MG63 (cell line): Measurements from ENCODE around the gene HSF5. TPM values are rescaled to one million over a fixed set of nuclear protein-coding genes. Genes with fewer than 3 reads are reported as not detected.

Source experiments
- DNase-seq: peaks from one replicate; pipeline ENCODE4 v3.0.0-alpha.2; 2020
- H3K27me3 ChIP-seq: fragments of 250-450 bp; sonication (Bioruptor Pico); 2 replicates; pipeline ENCODE4 v1.5.1; 2020; ENCODE audit warnings: mild to moderate bottlenecking, moderate library complexity
- H3K36me3 ChIP-seq: fragments of 250-450 bp; sonication (Bioruptor Pico); 2 replicates; pipeline ENCODE4 v1.5.1; 2020; ENCODE audit warnings: mild to moderate bottlenecking, moderate library complexity
- H3K4me3 ChIP-seq: fragments of 250-450 bp; sonication (Bioruptor Pico); 2 replicates; pipeline ENCODE4 v1.5.1; 2020; ENCODE audit warnings: mild to moderate bottlenecking, moderate library complexity
- H3K9me3 ChIP-seq: fragments of 250-450 bp; sonication (Bioruptor Pico); 2 replicates; pipeline ENCODE4 v1.5.1; 2020; ENCODE audit warnings: mild to moderate bottlenecking, moderate library complexity
- total RNA-seq: library from RNA; depleted of rRNA; stranded (reverse); fragments of >200 nt; shearing (Covaris generic); gene quantifications from 2 replicates; pipeline ENCODE4 v1.2.3, GENCODE V29; 2014; ENCODE audit warnings: low replicate concordance

Gene HSF5
- total RNA-seq, 1 experiment from 2014 or later = not detected

DNA sequence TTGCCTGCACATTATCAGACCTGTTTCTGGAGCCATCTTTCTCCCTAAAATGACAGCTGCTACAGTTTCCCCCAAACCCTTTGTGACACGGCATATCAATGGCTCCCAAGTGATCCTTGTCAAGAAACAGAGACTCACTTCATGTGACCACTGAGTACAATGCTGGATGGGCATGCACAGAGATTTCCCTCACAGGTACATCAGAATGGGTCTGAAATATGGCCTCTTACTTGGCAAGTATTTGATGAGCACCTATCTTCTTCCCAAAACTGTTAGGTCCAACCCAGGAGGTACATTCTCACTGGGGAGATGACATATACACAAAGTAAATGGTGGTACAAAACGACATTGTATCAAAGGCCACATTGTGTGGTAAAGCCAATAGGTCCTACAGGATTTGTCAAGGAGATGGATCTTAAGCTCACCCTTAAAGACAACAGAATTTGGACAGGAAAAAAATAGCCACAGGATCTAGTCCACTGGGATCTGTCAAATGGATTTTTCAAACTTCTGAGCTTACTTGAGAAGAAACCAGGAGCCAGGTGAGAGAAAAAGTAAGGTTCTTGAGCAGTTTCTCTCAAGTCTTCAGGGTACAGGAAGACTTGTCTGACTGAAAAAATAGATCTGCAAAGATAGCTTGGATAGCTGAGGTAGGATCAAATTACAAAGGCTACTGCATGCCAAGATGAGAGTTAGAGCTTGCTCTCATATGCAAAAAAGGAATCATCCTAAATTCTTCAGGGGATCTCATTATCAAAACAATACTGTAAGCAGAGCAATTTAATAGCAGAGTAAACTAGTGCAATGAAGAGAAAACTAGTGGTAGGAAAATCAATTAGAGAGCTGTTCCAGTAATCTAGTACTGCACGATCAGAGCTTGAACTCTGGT lies 99.7 kb downstream of the HSF5 start:
- no peak overlapping the region for H3K4me3 ChIP-seq
- H3K36me3 ChIP-seq = no peaks in the 10 kb centered on the region
- no peak for DNase-seq
- H3K27me3 ChIP-seq = peaks cover 24% of the 10 kb centered on the region
- H3K9me3 ChIP-seq = no peaks in the 10 kb centered on the region

DNA sequence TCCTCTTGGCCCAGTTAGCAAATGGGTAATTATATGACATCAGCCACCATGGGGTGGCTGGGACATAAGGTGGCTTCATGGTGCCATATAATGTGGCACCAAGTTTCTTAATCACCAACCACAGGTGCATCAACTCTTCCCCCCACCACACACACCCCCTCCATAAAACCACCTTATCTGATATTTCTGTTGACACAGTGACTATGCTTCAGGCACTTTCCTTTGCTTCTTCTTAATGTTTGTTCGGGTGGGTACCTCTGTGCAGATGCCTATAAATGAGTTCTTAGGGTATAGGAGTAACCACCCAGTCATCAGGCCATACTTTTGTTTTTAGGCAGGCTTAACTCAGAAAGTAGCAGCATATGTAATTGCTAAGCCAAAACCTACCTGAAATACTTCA lies 100.4 kb downstream of the HSF5 start:
- no peak for DNase-seq
- Histone ChIP-seq H3K27me3 (peaks cover 24% of the 10 kb centered on the region), H3K4me3 (no peak overlapping the region), H3K36me3 (no peaks in the 10 kb centered on the region), H3K9me3 (no peaks in the 10 kb centered on the region)

DNA sequence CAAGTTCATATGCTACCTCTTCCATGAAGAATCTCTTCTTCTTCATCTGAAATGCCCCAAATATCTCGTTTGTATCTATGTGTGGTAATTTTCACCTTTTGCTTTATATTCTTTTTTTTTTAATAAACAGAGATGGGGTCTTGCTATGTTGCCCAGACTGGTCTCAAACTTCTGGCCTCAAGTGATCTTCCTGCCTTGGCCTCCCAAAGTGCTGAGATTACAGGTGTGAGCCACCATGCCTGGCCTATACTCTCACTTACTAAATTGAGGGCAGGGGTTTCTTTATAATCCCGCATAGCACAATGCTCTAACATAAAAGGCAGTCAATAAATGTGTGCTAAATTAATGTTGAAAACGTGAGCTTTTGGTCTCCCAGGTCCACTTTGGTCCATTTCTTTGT lies 101.5 kb downstream of the HSF5 start:
- Histone ChIP-seq H3K4me3 (no peak overlapping the region), H3K36me3 (no peaks in the 10 kb centered on the region), H3K9me3 (no peaks in the 10 kb centered on the region), H3K27me3 (peaks cover 15% of the 10 kb centered on the region)
- DNase-seq = no peak

DNA sequence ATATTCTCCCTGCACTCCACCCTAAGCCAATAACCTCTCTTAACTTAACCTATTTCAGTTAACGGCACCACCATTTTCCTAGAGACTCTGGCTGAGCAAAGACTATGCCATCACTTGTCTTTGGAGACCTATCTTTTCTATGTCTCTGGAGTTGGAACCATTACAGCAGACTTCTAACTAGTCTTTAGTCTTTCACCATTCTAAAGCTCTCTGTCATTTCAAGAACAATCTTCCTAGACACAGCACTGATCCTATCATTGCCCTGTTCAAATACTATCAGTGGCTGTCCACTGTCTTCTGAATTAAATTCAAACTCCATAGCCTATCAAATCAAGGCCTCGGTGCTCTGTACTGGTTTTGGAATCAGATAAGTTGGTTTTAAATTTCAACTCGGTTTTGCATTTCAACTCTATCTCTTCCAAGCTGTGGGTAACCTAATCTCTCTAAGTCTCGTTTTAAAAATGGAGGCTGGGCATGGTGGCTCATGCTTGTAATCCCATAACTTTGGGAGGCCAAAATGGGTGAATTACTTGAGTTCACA lies 102.8 kb downstream of the HSF5 start:
- H3K36me3 ChIP-seq = no peaks in the 10 kb centered on the region
- peaks cover 7% of the 10 kb centered on the region for H3K27me3 ChIP-seq
- H3K4me3 ChIP-seq = no peak overlapping the region
- DNase-seq = no peak
- no peaks in the 10 kb centered on the region for H3K9me3 ChIP-seq

DNA sequence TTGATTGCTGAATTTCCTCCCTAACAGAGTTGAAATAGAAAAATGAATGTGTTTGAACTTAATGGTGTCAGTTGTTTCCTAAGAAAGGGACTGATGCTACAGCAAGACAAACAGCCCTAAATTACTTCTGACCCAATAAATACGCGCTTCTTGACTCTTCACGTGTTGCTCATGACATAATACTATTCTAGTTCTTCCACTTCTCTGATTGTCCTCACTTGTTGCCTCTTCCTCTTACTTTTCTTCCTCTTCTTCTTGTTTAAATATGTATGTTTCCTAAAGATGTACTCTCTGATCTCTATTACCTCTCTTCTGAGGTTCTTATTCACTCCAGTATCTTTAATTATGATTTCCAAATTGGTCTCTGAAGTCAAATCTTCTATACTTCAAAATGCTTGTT lies 103.3 kb downstream of the HSF5 start:
- no peak overlapping the region for H3K4me3 ChIP-seq
- H3K36me3 ChIP-seq = no peaks in the 10 kb centered on the region
- DNase-seq = no peak
- peaks cover 7% of the 10 kb centered on the region for H3K27me3 ChIP-seq
- no peaks in the 10 kb centered on the region for H3K9me3 ChIP-seq

DNA sequence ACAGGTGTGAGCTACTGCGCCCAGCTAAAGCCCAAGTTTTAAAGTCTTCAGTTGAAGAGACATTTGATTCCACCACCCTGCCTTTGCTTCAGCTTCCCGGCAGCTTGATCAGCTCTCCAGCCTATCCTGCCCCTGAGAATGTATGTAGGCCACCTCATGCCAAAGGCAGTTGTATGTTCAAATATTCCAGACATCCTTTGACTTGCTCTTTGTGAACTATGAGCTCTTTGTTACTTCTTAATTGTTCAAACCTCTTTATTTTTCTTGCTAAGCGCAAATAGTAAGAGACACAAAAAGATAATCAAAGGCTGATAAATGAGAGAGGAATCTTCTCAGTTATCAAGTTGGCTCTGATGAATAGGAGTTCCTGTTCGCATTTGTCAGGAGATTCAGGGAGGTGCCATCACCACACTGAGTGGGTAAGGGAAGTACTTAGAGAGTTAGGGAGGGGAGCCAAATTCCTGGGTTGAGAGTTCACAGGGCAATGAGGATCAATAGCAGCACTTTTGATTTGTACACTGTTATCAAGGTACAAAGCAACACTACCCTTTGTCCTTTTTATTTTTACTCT lies 104.2 kb downstream of the HSF5 start:
- H3K27me3 ChIP-seq = peaks cover 7% of the 10 kb centered on the region
- no peaks in the 10 kb centered on the region for H3K9me3 ChIP-seq
- DNase-seq = no peak

DNA sequence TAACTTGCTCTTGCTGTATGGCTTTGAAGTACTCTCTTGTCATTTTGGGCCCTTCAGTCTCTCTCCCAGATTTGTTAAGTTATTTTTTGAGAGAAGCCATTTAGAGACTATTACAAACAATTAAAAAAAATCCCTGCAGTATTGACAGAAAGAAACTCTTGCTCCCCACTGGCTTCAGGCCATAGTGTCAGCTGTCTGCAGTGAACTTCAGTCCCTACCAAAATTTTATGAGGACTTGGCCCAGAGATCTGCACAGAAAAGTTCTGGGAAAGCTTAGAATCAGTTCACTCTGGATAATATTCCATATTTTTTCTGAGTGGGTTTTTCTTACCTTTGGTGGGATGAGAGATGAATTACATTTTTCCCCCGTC lies 105.4 kb downstream of the HSF5 start:
- H3K27me3 ChIP-seq = peaks cover 7% of the 10 kb centered on the region
- no peak overlapping the region for H3K4me3 ChIP-seq
- H3K36me3 ChIP-seq = no peaks in the 10 kb centered on the region
- no peak for DNase-seq
- H3K9me3 ChIP-seq = no peaks in the 10 kb centered on the region

More for the DNA sequence above, 104.2 kb downstream of the HSF5 start:
- no peak overlapping the region for H3K4me3 ChIP-seq
- H3K36me3 ChIP-seq = no peaks in the 10 kb centered on the region

DNA sequence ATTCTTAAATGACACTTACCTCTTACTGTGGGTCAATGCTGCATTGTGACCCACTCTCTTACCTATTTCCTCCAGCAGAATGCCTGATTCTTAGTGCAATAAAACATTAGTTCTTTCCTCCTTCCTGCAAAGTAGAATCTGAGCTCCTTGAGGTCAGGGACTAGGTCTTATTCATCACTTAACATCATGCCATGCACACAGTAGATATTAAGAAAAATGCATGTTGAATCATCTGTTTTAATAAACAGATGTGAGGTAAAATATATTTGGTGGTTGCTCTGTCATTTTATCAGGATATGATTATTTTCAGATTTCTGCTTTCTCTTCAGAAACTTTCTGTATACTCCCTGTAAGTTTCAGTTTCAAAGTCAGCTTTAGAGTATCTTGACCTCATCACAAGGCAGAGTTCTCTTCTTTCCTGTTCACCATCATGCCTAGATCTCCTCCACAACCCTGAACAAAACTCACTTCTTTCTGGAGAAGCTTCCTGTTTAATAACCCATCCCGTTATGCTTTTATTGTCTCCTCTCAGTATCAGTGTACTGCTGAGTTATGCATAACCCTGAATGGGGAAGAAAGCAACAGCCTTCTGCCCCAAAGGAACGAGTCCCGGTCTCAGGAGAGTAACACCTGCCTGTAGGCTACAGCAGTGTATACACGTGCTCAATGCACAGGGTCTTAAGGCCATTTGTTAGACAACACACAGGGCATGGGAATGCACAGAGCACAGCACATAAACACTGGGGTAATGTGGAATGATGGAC lies 105.9 kb downstream of the HSF5 start:
- Histone ChIP-seq H3K9me3 (no peaks in the 10 kb centered on the region), H3K36me3 (no peaks in the 10 kb centered on the region), H3K27me3 (peaks cover 7% of the 10 kb centered on the region), H3K4me3 (no peak overlapping the region)
- DNase-seq = no peak

DNA sequence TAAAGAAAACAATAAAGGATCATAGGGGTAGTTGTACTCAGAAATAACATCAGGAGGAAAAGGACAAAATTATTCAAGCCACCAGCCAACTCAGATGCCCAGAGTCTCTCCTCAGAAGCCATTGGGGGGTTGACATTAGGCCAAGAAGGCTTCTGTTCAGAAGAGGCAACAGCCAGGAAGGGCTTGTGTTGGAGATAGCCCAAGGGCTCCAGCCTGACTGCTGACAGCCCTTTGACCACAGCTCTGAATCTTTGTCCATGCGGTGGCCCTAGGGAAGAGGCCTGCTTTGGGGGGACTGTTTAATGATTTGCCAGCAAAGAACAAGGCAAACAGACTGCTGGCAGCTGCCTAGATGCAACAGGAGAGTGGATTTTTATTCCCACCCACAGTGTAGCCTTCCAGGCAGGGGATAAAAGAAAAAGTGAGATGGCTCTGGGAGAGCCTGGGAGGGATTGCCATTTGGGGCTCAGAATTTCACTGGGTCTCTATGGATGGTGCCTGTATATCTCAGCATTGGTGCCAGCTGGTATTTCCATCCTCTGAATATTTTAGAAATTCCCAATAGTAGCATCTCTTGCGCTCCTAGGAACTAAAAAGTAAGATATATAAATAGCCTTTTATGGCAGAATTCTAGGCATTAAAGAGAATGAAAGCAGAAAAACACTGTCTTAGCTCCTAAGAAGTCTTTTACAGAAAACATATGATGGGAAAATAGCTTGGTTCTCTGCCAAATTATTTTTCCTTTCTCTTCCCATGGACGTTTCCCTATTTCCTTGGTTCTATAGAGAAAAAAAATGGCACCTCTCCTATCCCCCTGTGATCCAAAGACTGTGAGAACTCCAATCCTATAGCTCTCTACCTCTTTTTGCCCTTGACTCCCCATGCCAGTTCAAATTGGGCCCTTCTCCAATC lies 106.8 kb downstream of the HSF5 start:
- Histone ChIP-seq H3K4me3 (no peak overlapping the region), H3K9me3 (no peaks in the 10 kb centered on the region), H3K27me3 (peaks cover 7% of the 10 kb centered on the region), H3K36me3 (no peaks in the 10 kb centered on the region)
- no peak for DNase-seq

DNA sequence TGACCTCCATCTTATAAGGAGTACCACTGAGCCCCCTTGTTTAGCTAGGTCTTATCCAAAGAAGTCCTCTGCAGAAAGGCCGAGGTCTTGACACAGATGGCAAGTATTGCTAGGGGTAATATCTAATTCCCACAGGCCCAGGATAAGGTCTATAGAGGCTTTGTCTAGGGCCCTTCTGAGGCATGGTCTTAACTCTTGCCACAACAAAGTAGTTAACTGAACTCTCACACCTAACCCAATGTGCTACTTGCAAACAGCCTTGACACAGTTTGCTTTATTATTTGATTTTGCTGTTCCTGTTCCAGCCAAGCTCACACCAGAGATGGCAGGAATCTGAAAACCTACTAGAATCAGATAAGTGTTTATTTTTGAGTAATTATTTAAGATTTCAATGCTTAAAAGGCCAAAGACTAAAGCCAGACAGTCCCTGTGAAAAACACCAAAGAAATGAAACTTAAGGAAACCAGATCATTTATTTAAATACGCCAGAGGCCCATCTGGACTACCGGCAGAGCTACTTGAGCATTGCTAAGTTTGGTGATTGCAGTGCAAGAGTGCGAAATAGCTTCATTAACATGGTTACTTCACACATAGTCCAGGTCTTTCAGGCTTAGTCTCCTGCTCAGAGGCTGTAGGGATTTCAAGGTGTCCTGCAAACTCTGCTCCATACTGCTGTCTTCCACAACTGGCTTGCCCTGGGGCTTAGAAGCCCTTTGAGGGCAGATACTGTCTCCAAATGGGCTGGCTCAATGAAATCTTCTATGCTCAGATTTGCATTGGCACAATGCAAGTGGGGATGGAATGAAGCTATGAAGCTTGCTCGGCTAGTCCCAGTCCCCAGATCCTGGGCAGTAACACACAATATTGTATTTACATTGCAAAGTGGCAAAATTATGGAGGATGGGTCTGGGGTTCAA lies 107.7 kb downstream of the HSF5 start:
- H3K36me3 ChIP-seq = no peaks in the 10 kb centered on the region
- H3K9me3 ChIP-seq = no peaks in the 10 kb centered on the region
- no peak overlapping the region for H3K4me3 ChIP-seq
- peaks cover 6% of the 10 kb centered on the region for H3K27me3 ChIP-seq
- no peak for DNase-seq

DNA sequence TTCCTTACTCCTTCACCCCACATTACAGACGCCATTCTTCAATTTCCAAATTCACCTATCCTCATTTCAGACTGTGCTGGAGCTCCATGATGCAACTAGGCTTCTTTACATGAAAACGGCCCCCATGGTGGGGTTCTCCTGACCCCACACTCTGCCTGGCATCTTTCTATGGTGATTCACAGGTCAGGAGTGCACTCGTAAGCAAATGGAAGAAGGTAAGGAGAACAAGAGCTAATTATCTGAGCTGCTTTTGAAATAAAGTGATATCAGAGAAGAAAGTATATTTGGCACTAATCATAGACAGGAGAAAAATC lies 108.7 kb downstream of the HSF5 start:
- no peak for DNase-seq
- H3K9me3 ChIP-seq = no peaks in the 10 kb centered on the region
- H3K4me3 ChIP-seq = no peak overlapping the region
- H3K27me3 ChIP-seq = no peaks in the 10 kb centered on the region
- no peaks in the 10 kb centered on the region for H3K36me3 ChIP-seq

DNA sequence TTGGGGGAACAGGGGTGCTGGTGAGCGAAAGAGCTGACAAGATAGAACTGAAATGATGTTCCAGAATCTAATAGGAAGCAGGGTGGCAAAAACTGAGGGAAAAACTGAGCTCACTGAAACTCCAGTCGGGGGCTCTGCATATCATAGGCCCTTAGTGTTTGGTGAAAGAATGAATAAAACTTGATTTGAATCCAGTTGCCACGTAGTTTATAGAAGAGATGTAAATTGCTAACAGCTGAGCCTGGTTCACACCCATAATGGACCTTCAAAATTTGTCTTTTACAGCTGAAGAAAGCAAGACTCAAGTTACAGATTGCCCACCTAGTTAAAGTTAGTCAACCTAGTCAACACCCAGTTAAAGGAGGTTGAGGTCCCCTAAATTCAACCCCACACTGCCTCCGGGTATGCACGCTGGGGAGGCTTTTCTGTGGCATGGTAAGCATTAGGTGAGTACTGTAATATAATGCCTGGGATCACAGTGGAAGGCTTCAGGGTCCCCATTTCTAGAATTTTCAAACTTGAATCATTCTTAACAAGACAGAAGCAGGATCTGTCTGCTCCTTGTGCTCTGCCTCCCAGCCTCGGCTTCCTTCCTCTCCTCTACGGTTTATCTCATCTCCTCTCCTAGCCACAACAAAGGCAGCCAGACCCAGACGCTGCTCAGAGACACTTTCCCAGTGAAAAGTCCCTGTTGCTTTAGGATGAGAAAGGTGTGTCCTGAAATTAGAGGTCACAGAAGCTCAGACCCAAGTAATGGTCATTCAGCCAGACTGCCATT lies 109.3 kb downstream of the HSF5 start:
- no peak for DNase-seq
- Histone ChIP-seq H3K27me3 (no peaks in the 10 kb centered on the region), H3K9me3 (no peaks in the 10 kb centered on the region), H3K36me3 (no peaks in the 10 kb centered on the region), H3K4me3 (no peak overlapping the region)

DNA sequence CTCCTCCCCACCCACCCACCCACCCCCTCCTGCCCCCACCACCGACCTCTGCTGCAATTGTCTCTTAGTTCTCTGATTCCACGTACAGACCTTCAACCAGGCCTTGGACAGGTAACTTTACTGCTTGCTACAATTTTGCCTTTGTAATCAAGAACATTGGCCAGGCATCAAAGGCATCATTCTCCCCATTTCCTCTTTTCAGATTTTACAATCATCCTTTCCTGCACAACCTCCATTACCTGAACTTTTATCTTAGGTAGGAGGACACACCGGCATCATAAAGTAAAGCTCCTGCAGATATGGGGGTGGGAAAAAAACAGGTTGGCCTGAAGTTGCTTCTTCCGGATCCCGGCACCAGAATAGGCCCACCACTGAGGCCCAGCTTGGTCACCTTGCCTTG lies 110.5 kb downstream of the HSF5 start:
- Histone ChIP-seq H3K9me3 (no peaks in the 10 kb centered on the region), H3K27me3 (no peaks in the 10 kb centered on the region), H3K4me3 (no peak overlapping the region), H3K36me3 (no peaks in the 10 kb centered on the region)
- no peak for DNase-seq

DNA sequence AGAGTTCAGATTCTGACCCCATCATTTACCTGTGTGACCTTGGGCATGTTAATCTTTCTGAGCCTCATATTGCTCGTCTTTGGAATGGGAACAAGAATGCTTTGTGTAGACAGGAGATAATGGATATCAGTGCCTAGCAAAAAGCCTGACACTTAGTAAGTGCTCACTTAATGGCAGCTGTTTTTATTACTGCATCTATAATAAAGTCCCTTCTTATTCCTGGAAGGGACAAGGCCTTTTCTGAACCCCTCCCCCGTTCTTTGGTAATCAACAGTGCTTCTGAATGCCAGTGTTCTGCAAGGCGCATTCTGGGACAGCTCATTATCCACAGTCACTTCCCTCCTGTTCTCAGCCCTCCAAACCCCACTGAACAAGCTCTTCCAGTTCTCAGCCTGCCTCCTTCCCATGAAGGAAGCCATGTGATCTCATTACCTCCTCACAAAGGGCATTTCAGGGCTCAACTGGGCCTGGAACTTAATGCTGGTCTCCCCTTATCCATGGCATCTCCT lies 111.1 kb downstream of the HSF5 start:
- Histone ChIP-seq H3K9me3 (no peaks in the 10 kb centered on the region), H3K36me3 (no peaks in the 10 kb centered on the region), H3K27me3 (no peaks in the 10 kb centered on the region), H3K4me3 (no peak overlapping the region)
- no peak for DNase-seq

DNA sequence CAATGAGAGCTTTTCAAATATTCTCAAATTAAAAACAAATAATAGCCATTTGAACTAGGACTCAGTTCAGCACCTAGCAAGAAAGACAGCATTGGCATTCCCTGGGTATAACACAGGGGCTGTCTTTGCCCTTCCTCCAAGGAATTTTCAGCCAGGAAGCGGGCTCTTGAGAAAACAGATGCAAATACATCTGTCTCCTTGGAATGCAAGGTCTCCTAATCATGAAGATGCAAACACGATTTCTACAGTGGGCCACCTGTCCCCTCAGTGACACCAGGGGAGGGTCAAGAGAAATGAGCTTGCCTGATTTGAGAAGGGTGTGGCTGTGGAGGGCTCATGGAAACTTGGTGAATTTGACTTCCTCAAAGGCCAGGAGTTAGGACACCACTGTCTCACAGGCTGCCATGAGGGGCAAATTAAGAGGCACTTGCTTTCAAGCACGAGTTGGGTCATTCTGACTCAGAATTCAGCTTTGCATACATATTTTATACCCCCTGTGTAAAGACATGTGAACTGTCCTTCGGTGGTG lies 111.7 kb downstream of the HSF5 start:
- H3K36me3 ChIP-seq = no peaks in the 10 kb centered on the region
- no peak overlapping the region for H3K4me3 ChIP-seq
- H3K27me3 ChIP-seq = no peaks in the 10 kb centered on the region
- DNase-seq = no peak
- H3K9me3 ChIP-seq = no peaks in the 10 kb centered on the region
